ENCODE results near the gene DCLK1. TPM values are rescaled to one million over a fixed set of nuclear protein-coding genes. Genes with fewer than 3 reads are reported as not detected.

Gene DCLK1
- total RNA-seq, 1 experiment from 2014 or later, result 36.2 TPM

GRCh38 chr13:35791184-35791851 is 339.9 kb downstream of the DCLK1 start:
- no peak overlapping the region for H4K5ac ChIP-seq (ENCODE audit: insufficient read length, low read depth, low read length)
- H4K91ac ChIP-seq (ENCODE audit: insufficient read length, low read depth, low read length), result no peak overlapping the region
- no peak overlapping the region for H3K4me2 ChIP-seq (ENCODE audit: insufficient read depth, insufficient read length, low read length)
- H3K4ac ChIP-seq (ENCODE audit: low read depth, low read length), result no peak overlapping the region
- H3K23ac ChIP-seq (ENCODE audit: insufficient read length, low read depth, low read length), result no peak overlapping the region
- H3K18ac ChIP-seq (ENCODE audit: insufficient read length, low read depth, low read length), result no peak overlapping the region
- H3K14ac ChIP-seq (ENCODE audit: insufficient read depth, low read length), result no peak overlapping the region
- TF ChIP-seq CTCF (conservative IDR thresholded peaks at IDR 0.05), result no peak
- peaks cover 11 to 26% of the 10 kb centered on the region in 2 experiments for H3K4me1 Mint-ChIP-seq
- no peaks in the 10 kb centered on the region for H3K9me3 Mint-ChIP-seq
- no peaks in the 10 kb centered on the region for H3K27me3 ChIP-seq (ENCODE audit: insufficient read depth, low read length)
- H2BK120ac ChIP-seq (ENCODE audit: low read depth, low read length, poor library complexity, severe bottlenecking), result no peak overlapping the region
- no peak overlapping the region for H3T11ph ChIP-seq (ENCODE audit: low read length)
- H2BK20ac ChIP-seq (ENCODE audit: low read depth, low read length, poor library complexity, severe bottlenecking), result no peak overlapping the region
- H3K27ac ChIP-seq (ENCODE audit: insufficient read length, low read depth, low read length), result no peak overlapping the region
- H3K56ac ChIP-seq (ENCODE audit: insufficient read length, low read depth, low read length), result no peak overlapping the region
- no peaks in the 10 kb centered on the region for H3K4me1 ChIP-seq (ENCODE audit: insufficient read depth, low read length)
- WGBS (ENCODE audit: extremely low coverage, insufficient read length, low lambda C conversion rate), result no CpG with 5 or more reads among the region's 3 CpGs
- H4K8ac ChIP-seq (replicated peaks; ENCODE audit: insufficient read length, low read depth, low read length), result no peak overlapping the region
- H3K4me3 Mint-ChIP-seq, result no peak overlapping the region
- no peaks in the 10 kb centered on the region for H3K23me2 ChIP-seq (ENCODE audit: insufficient read length, low read depth, low read length, poor library complexity, severe bottlenecking)
- H3K9ac ChIP-seq (ENCODE audit: extremely low read depth, insufficient read length, low read length), result no peak overlapping the region
- H2BK15ac ChIP-seq (ENCODE audit: low read depth, low read length), result no peak overlapping the region
- no peak overlapping the region for H2AFZ ChIP-seq (ENCODE audit: low read length)
- no peaks in the 10 kb centered on the region for H3K27me3 Mint-ChIP-seq (ENCODE audit: low read depth)
- no peak overlapping the region for H2AK5ac ChIP-seq (ENCODE audit: insufficient read length, low read length)
- H3K27ac Mint-ChIP-seq, result no peak overlapping the region
- no peaks in the 10 kb centered on the region for H3K9me3 ChIP-seq (ENCODE audit: control insufficient read depth, low read depth, low read length)
- H4K20me1 ChIP-seq (ENCODE audit: control insufficient read depth, insufficient read depth, insufficient read length), result no peaks in the 10 kb centered on the region
- no peak for DNase-seq
- no peak overlapping the region for H2BK12ac ChIP-seq (ENCODE audit: insufficient read length, low read depth, low read length)
- H3K79me1 ChIP-seq (ENCODE audit: insufficient read depth, low read depth, low read length, poor library complexity, severe bottlenecking), result no peaks in the 10 kb centered on the region
- no peaks in the 10 kb centered on the region for H3K79me2 ChIP-seq (ENCODE audit: insufficient read depth, low read length)
- H2BK5ac ChIP-seq (ENCODE audit: insufficient read length, low read length), result no peak overlapping the region
- no peaks in the 10 kb centered on the region for H3K36me3 Mint-ChIP-seq (ENCODE audit: insufficient read depth in 1 of 3, low read depth in 3 of 3)
